ENCODE measurements around the gene BAIAP2. TPM values are rescaled to one million over a fixed set of nuclear protein-coding genes. Genes with fewer than 3 reads are reported as not detected.

Gene BAIAP2
- total RNA-seq, 3 donors from 2014 or later = 4.7 to 9.2 (median 7.4) TPM

DNA sequence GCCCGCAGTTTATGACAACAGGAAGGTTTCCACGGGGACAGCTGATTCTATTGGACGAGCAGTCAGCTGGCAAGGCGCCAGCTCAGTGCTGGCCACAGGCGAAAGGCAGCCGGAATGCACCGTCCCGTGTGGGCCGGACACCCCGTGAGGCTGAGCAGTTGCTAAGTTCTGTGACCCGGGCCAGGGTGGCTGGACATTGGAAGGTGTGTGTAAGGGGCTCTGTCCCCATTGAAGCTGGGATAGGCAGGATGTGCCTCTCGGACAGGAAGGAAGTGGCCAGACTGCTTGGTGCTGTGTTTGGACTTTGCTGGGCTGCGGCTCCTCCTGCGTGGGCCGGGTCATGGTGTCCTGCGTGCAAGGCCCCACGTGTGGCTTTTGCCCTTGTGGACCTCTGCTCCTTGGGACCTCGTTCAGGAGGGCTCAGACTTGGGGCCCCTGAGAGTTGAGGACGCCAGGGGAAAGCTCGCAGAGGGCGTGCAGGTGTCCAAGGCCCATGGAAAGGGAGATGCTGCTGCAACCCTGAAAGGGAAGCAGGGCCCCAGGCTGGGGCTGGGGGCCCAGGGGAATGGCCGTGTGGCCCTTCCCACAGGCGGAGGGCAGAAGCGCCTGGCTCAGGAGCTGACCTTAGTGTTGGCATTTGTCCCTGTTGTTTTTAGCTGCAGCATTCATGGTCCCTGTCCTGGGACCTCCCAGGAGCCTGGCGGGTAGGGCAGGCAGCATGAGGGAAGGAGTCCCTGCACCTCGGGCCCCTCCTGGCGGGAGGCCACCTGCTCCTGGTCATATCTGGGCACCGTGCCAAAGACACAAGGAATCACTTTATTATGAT is 10.0 kb downstream of the BAIAP2 start:
- DNase-seq (no peak), ATAC-seq (no peak)
- H3K9me3 Mint-ChIP-seq = no peaks in the 10 kb centered on the region
- H3K4me3 Mint-ChIP-seq = no peak overlapping the region
- no peaks in the 10 kb centered on the region for H3K36me3 Mint-ChIP-seq (ENCODE audit: insufficient read depth)
- H3K27me3 Mint-ChIP-seq (ENCODE audit: low read depth) = peaks cover 2% of the 10 kb centered on the region
- peaks cover 7% of the 10 kb centered on the region for H3K4me1 Mint-ChIP-seq (ENCODE audit: low read depth)

DNA sequence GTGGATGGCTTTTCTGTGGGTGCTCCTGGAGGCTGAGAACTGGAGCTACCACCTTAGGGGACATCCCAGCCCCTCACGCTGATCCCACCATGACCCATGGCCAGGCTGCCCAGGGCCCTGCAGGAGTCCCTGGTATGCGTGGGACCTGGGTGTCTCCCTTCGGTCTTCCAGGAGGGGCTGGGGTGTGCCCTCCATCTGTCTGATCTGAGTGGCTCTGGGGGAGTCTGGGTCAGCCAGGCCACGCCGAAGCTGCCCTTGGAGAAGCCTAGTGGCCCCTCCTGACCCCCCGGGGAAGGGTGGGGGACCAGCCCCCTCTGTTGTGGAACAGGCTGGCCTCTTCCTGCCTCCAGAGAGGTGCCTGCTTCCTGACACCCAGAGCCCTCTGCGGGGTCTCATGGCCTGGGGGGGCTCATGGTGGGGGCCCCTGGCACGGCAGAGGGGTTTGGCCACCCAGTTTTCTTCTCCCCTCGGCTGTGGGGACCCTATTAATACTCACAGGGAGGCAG is 10.7 kb downstream of the BAIAP2 start:
- ATAC-seq = no peak
- H3K36me3 Mint-ChIP-seq (ENCODE audit: insufficient read depth) = no peaks in the 10 kb centered on the region
- no peak overlapping the region for H3K4me3 Mint-ChIP-seq
- peaks cover 2% of the 10 kb centered on the region for H3K27me3 Mint-ChIP-seq (ENCODE audit: low read depth)
- H3K9me3 Mint-ChIP-seq = no peaks in the 10 kb centered on the region
- no peak for DNase-seq
- peaks cover 7% of the 10 kb centered on the region for H3K4me1 Mint-ChIP-seq (ENCODE audit: low read depth)

DNA sequence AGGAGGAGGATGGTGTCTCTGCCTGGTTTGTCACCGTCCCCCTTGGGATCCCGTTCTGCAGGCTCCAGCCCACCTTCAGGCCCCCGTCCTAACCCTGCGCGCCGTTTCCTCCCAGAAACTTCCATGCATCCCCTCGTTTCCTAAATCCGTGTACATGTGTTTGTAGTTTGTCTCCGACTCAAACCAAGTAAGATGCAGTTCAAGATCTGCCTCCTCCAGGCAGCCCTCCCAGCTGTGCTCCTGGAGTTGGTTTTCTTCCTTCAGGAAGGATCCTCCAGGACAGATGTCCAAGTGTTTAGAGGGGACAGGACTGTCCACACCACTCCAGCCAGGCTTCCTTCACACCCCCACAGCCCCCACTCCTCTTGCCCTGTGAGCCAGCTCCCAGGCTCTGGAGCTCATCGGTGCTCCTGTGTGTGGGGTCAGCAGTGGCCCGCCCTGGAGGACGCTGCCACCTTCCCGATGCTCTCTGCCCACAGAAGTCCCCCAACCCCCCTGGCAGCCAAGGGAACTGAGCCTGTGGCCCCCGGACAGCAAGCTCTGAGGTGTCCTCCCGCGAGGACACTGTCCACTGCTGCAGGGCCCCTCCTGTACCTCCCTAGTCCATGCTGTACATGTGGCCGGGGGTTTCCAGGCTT is 11.3 kb downstream of the BAIAP2 start:
- Mint-ChIP-seq H3K4me3 (no peak overlapping the region), H3K9me3 (no peaks in the 10 kb centered on the region), H3K27me3 (ENCODE audit: low read depth) (peaks cover 2% of the 10 kb centered on the region), H3K36me3 (ENCODE audit: insufficient read depth) (no peaks in the 10 kb centered on the region), H3K4me1 (ENCODE audit: low read depth) (peaks cover 7% of the 10 kb centered on the region)
- ATAC-seq (no peak), DNase-seq (no peak)

DNA sequence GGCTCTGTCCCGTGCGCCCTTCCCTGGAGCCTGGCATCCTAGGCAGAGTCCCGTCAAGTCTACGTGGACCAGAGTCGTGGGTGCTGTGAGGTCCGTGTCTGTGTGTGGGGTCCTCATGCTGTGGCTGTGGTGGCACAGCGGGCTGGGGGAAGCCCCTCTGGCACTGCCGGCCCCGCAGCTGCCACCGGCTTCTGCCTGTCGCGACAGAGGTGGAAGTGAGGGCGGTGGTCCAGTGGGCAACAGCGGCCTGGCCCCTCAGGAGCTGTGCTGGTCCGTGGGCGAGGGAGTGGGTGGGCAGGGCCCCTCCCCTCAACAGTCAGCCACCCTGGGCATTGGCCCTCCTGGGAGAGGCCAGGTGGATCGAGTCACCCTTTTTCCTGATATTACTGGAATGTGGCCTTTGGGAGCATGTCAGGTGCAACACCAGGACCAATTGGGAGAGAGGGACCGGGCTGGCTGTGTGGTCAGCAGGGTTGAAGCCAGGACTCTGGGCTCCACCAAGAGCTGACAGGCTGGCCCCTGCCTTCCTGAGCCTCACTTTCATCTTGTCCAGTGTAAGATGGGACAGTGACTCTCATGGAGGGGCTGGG is 11.9 kb downstream of the BAIAP2 start:
- H3K36me3 Mint-ChIP-seq (ENCODE audit: insufficient read depth) = no peaks in the 10 kb centered on the region
- ATAC-seq (no peak), DNase-seq (no peak)
- no peaks in the 10 kb centered on the region for H3K9me3 Mint-ChIP-seq
- peaks cover 7% of the 10 kb centered on the region for H3K4me1 Mint-ChIP-seq (ENCODE audit: low read depth)
- peaks cover 2% of the 10 kb centered on the region for H3K27me3 Mint-ChIP-seq (ENCODE audit: low read depth)
- H3K4me3 Mint-ChIP-seq = no peak overlapping the region

DNA sequence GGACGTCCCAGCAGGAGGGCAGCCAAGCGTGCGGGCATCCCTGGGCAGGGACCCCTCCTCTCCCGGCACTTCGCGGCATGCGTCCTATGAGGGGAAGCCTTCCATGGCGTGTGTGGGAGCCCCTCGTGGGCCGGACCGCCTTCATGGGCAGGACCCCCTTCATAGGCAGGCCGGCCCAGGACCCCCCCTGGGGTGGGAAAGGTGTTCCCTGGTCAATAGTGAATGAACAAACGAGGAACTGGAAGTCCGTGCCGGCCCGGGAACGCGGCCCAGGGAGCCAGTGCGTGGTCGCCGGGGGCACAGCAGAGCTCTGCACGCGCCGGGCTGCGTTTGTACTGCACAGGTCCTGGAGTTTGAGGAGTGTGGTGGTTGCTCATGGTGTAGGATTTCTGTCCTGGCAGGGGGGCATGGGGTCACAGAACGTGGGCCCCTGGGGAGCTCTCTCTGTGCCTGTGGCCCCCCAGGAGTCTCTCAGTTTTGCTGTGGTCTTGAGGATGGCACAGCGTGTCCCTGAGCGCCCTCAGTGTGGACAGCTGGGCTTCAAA is 13.9 kb downstream of the BAIAP2 start:
- H3K4me3 Mint-ChIP-seq = no peak overlapping the region
- H3K27me3 Mint-ChIP-seq (ENCODE audit: low read depth) = peaks cover 2% of the 10 kb centered on the region
- no peaks in the 10 kb centered on the region for H3K9me3 Mint-ChIP-seq
- H3K36me3 Mint-ChIP-seq (ENCODE audit: insufficient read depth) = no peaks in the 10 kb centered on the region
- H3K4me1 Mint-ChIP-seq (ENCODE audit: low read depth) = peaks cover 7% of the 10 kb centered on the region
- ATAC-seq (peak in 1 of 2 donors; percentile 27), DNase-seq (no peak)

DNA sequence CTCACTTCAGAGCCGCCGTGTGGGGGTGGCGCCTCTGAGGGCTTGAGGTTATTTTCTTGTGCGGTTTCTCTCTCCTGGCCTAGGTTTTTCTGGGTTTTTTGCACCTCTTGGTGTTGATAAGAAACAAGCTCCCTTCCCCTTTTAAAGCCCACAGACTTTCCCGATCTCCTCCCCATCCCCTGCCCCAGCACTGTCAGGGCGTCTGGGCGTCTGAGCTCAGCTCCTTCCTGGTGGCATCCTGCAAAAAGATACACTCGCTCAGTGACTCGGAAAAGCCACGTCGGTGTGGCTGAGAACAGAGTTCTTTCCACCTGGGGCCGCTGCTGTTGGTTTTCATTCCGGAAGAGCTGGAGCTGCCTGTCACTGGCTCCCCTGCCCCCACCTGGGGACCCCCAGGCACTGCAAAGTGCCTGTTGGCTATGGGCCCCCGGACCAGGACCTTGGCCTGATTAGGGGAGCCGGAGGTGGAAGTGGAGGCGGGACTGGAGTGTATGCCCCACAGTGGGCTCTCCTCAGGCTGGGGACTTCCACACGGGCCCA is 14.5 kb downstream of the BAIAP2 start:
- H3K9me3 Mint-ChIP-seq = no peaks in the 10 kb centered on the region
- peaks cover 2% of the 10 kb centered on the region for H3K27me3 Mint-ChIP-seq (ENCODE audit: low read depth)
- no peaks in the 10 kb centered on the region for H3K36me3 Mint-ChIP-seq (ENCODE audit: insufficient read depth)
- ATAC-seq (peak in 1 of 2 donors; percentile 62), DNase-seq (no peak)
- peaks cover 7% of the 10 kb centered on the region for H3K4me1 Mint-ChIP-seq (ENCODE audit: low read depth)
- H3K4me3 Mint-ChIP-seq = no peak overlapping the region

DNA sequence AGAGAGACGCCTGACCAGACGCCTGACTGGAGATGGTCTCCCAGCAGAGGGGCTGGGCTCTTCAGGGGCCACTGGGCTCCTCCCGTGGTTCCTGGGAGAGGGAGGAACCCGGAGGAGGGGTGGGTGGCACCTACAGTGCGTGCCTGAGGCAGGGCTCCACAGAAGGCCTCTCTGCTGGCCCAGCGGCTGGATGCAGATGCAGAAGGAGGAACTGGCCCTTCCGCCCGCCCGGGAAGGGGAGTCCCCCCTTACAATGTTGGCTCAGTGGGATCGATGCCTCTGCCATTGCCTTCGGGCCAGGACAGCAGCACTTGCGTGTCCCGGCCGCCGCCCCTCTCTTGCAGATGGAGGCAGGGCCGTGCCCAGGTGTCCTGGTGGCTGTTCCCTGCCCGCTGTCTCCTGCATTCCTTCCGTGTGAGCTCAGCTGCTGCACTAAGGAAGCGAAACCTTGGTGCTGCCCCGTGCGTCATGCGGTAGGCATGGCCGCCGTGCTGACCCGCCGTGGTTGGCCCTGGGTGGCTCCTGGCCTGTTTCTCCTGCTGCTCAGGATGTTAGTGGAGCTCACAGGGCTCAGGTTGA is 15.1 kb downstream of the BAIAP2 start:
- DNase-seq = no peak
- no peak overlapping the region for H3K4me3 Mint-ChIP-seq
- peaks cover 2% of the 10 kb centered on the region for H3K27me3 Mint-ChIP-seq (ENCODE audit: low read depth)
- H3K9me3 Mint-ChIP-seq = no peaks in the 10 kb centered on the region
- H3K4me1 Mint-ChIP-seq (ENCODE audit: low read depth) = peaks cover 7% of the 10 kb centered on the region
- no peak for ATAC-seq
- no peaks in the 10 kb centered on the region for H3K36me3 Mint-ChIP-seq (ENCODE audit: insufficient read depth)

GRCh38 chr17:81050645-81051625 is 16.0 kb downstream of the BAIAP2 start:
- Mint-ChIP-seq H3K4me3 (no peak overlapping the region), H3K4me1 (ENCODE audit: low read depth) (peaks cover 7% of the 10 kb centered on the region), H3K36me3 (ENCODE audit: insufficient read depth) (no peaks in the 10 kb centered on the region), H3K27me3 (ENCODE audit: low read depth) (peaks cover 2% of the 10 kb centered on the region), H3K9me3 (no peaks in the 10 kb centered on the region)
- ATAC-seq = no peak
- DNase-seq = no peak

GRCh38 chr17:81052199-81052997 is 17.4 kb downstream of the BAIAP2 start:
- DNase-seq = no peak
- Mint-ChIP-seq H3K27me3 (ENCODE audit: low read depth) (peaks cover 2% of the 10 kb centered on the region), H3K36me3 (ENCODE audit: insufficient read depth) (no peaks in the 10 kb centered on the region), H3K9me3 (no peaks in the 10 kb centered on the region), H3K4me3 (no peak overlapping the region), H3K4me1 (ENCODE audit: low read depth) (peaks cover 7% of the 10 kb centered on the region)
- ATAC-seq = no peak

GRCh38 chr17:81053041-81053970 is 18.4 kb downstream of the BAIAP2 start:
- Mint-ChIP-seq H3K4me3 (no peak overlapping the region), H3K36me3 (ENCODE audit: insufficient read depth) (no peaks in the 10 kb centered on the region), H3K4me1 (ENCODE audit: low read depth) (peaks cover 11% of the 10 kb centered on the region), H3K9me3 (no peaks in the 10 kb centered on the region), H3K27me3 (ENCODE audit: low read depth) (peaks cover 2% of the 10 kb centered on the region)
- DNase-seq (no peak), ATAC-seq (no peak)

DNA sequence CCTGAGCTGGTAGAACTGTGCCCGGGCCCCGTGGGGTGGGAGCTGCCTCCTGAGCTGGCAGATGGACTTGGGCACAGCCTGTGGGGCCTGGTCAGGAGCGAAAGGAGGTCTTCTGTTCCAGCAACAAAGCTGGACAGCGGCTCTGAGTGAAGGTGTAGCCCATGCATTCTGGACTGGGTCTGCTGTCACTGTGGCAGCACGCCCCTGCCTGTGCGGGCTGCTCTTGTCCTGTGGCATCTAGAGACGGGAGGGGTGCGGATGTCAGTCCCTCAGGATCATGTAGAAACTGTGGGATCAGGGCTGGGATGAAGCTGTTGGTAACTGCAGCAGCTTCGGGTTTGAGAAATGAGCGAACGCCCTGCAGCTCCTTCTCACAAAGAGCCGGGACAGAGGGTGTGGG is 19.4 kb downstream of the BAIAP2 start:
- H3K4me1 Mint-ChIP-seq (ENCODE audit: low read depth) = peaks cover 8% of the 10 kb centered on the region
- no peak overlapping the region for H3K4me3 Mint-ChIP-seq
- no peaks in the 10 kb centered on the region for H3K9me3 Mint-ChIP-seq
- H3K36me3 Mint-ChIP-seq (ENCODE audit: insufficient read depth) = no peaks in the 10 kb centered on the region
- H3K27me3 Mint-ChIP-seq (ENCODE audit: low read depth) = peaks cover 2% of the 10 kb centered on the region
- DNase-seq (no peak), ATAC-seq (no peak)

GRCh38 chr17:81054881-81055370 is 20.0 kb downstream of the BAIAP2 start:
- no peaks in the 10 kb centered on the region for H3K36me3 Mint-ChIP-seq (ENCODE audit: insufficient read depth)
- ATAC-seq (no peak), DNase-seq (no peak)
- no peak overlapping the region for H3K4me3 Mint-ChIP-seq
- no peaks in the 10 kb centered on the region for H3K27me3 Mint-ChIP-seq (ENCODE audit: low read depth)
- H3K9me3 Mint-ChIP-seq = no peaks in the 10 kb centered on the region
- H3K4me1 Mint-ChIP-seq (ENCODE audit: low read depth) = peaks cover 4% of the 10 kb centered on the region

Data from activated T-cell treated with anti-CD3 and anti-CD28 coated beads, Interleukin-2, amount 50 U/mL, for 4 hours (primary cell).